ENCODE measurements around the gene NAA80. TPM values are rescaled to one million over a fixed set of nuclear protein-coding genes. Genes with fewer than 3 reads are reported as not detected.

The NAA80 gene
- total and polyA plus RNA-seq, 2 of the 13 experiments (the other 11 are each of a cell fraction or from before 2014, with no cell fraction given), result 3.4 to 8.7 TPM

DNA sequence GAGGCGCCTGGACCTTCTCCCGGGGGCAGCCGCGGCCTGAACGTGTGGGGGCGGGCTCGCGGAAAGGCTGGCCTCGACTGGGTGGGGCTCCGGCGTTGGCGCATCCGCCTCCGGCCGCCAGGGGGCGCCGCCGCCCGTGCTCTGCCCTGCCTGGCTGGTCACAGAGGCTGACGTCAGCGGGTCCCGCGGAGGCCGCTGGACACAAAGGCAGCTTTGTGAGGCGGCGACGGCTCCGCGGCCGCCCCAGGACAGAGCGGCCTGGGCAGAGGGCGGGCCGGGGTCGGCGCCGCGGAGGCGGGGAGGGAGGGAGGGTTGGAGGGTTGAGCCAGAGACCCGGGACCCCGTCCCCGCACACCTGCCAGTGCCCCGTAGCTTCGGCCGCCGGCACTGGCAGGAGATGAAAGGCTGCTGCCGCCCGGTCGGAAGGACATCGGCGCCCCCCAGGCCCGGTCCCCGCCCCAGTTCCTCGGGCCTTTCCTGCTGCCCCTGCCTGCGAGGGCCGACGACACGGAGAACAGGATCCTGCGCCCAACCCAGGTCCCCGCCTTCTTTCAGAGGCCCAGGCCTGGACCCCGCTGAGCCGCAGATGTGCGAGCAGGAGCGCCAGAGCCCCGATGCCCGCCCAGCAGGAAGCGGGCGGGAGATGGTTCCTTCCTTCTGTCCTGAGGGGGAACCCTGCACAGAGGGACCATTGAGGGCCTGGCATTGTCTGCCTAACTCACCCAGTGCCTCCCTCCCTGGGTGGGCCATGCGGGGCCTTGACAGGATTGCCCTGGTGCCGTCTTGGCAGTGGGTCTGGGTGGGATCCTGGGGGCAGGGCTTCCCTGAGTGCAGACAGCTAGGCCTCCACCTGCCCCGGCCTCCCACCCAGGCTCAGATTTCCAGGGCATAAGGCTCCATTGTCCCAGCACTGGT, 38.9 kb downstream of the NAA80 start (continued):
- TF ChIP-seq HINFP (CRISPR knock-in tag; IDR thresholded peaks at IDR 0.05; ENCODE audit: low read depth), result peak; percentile 77; the same call in 1 of the 2 replicates
- TF ChIP-seq ZNF34 (CRISPR knock-in tag; IDR thresholded peaks at IDR 0.05; ENCODE audit: borderline replicate concordance), result no peak
- no peak for TF ChIP-seq NBN (conservative IDR thresholded peaks at IDR 0.05)
- no peak for TF ChIP-seq ZNF333 (CRISPR knock-in tag; IDR thresholded peaks at IDR 0.05; ENCODE audit: borderline replicate concordance)
- TF ChIP-seq PRDM15 (CRISPR knock-in tag; IDR thresholded peaks at IDR 0.05), result peak; percentile 41; the same call in 1 of the 2 replicates
- TF ChIP-seq ZBTB8A (CRISPR knock-in tag; IDR thresholded peaks at IDR 0.05; ENCODE audit: borderline replicate concordance, low read depth), result no peak
- no peak for TF ChIP-seq RFX1 (IDR thresholded peaks at IDR 0.05)
- peak; percentile 65; the same call in 1 of the 2 replicates for TF ChIP-seq ZNF234 (CRISPR knock-in tag; conservative IDR thresholded peaks at IDR 0.05)
- TF ChIP-seq, protein P1, sequence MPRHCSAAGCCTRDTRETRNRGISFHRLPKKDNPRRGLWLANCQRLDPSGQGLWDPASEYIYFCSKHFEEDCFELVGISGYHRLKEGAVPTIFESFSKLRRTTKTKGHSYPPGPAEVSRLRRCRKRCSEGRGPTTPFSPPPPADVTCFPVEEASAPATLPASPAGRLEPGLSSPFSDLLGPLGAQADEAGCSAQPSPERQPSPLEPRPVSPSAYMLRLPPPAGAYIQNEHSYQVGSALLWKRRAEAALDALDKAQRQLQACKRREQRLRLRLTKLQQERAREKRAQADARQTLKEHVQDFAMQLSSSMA (CRISPR knock-in tag; IDR thresholded peaks at IDR 0.05), result 0 out of 2 replicates have a peak, but pooled peaks have one; percentile 73
- TF ChIP-seq, protein P2, sequence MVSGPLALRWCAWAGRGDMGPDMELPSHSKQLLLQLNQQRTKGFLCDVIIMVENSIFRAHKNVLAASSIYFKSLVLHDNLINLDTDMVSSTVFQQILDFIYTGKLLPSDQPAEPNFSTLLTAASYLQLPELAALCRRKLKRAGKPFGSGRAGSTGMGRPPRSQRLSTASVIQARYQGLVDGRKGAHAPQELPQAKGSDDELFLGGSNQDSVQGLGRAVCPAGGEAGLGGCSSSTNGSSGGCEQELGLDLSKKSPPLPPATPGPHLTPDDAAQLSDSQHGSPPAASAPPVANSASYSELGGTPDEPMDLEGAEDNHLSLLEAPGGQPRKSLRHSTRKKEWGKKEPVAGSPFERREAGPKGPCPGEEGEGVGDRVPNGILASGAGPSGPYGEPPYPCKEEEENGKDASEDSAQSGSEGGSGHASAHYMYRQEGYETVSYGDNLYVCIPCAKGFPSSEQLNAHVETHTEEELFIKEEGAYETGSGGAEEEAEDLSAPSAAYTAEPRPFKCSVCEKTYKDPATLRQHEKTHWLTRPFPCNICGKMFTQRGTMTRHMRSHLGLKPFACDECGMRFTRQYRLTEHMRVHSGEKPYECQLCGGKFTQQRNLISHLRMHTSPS (CRISPR knock-in tag; IDR thresholded peaks at IDR 0.05; ENCODE audit: low read depth), result peak; percentile 92
- TF ChIP-seq, protein P3, sequence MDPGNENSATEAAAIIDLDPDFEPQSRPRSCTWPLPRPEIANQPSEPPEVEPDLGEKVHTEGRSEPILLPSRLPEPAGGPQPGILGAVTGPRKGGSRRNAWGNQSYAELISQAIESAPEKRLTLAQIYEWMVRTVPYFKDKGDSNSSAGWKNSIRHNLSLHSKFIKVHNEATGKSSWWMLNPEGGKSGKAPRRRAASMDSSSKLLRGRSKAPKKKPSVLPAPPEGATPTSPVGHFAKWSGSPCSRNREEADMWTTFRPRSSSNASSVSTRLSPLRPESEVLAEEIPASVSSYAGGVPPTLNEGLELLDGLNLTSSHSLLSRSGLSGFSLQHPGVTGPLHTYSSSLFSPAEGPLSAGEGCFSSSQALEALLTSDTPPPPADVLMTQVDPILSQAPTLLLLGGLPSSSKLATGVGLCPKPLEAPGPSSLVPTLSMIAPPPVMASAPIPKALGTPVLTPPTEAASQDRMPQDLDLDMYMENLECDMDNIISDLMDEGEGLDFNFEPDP (CRISPR knock-in tag; conservative IDR thresholded peaks at IDR 0.05), result no peak
- TF ChIP-seq ZNF749 (CRISPR knock-in tag; IDR thresholded peaks at IDR 0.05; ENCODE audit: borderline replicate concordance), result 0 out of 2 replicates have a peak, but pooled peaks have one; percentile 81
- TF ChIP-seq ZKSCAN5 (CRISPR knock-in tag; IDR thresholded peaks at IDR 0.05), result no peak
- TF ChIP-seq, protein P4, sequence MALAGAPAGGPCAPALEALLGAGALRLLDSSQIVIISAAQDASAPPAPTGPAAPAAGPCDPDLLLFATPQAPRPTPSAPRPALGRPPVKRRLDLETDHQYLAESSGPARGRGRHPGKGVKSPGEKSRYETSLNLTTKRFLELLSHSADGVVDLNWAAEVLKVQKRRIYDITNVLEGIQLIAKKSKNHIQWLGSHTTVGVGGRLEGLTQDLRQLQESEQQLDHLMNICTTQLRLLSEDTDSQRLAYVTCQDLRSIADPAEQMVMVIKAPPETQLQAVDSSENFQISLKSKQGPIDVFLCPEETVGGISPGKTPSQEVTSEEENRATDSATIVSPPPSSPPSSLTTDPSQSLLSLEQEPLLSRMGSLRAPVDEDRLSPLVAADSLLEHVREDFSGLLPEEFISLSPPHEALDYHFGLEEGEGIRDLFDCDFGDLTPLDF (CRISPR knock-in tag; IDR thresholded peaks at IDR 0.05), result peak; percentile 38
